ENCODE data around the gene MDH1.
"Not testable (repeated sequence)": the region's sequence is repeated elsewhere in the genome, so short reads cannot be mapped to it uniquely, and the experiment has no call there.

MDH1 gene

DNA sequence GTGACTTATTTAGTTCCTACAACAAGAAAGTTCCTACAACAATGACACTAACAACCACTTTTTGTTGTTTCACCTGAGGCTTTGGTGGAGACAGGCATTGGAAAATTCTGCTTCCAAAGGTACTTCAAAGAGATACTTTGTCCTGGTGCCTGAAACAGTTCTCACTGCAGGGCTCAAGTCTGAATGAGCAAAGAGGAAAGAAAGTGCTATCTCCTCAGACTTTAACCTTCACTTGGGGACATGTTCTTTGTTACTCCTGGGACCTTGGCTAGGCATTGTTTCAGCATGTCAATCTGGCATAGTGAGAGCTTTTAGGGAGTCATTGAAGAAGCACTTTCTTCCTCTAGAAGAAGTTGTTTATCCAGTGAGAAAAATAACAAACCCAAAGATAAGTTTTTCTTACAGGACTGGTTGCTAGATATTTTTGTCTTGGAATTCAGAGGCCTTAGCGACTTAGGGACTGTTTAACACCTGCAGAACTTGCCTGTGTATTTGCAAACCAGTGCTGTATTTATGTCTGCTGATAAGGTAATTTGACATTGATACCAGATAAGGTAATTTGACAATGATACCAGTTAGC lies 12.2 kb downstream of the MDH1 start:
- TF ChIP-seq, protein P1, sequence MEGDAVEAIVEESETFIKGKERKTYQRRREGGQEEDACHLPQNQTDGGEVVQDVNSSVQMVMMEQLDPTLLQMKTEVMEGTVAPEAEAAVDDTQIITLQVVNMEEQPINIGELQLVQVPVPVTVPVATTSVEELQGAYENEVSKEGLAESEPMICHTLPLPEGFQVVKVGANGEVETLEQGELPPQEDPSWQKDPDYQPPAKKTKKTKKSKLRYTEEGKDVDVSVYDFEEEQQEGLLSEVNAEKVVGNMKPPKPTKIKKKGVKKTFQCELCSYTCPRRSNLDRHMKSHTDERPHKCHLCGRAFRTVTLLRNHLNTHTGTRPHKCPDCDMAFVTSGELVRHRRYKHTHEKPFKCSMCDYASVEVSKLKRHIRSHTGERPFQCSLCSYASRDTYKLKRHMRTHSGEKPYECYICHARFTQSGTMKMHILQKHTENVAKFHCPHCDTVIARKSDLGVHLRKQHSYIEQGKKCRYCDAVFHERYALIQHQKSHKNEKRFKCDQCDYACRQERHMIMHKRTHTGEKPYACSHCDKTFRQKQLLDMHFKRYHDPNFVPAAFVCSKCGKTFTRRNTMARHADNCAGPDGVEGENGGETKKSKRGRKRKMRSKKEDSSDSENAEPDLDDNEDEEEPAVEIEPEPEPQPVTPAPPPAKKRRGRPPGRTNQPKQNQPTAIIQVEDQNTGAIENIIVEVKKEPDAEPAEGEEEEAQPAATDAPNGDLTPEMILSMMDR (IDR thresholded peaks at IDR 0.05; ENCODE audit: low read depth, low read length), result no peak
- TF ChIP-seq EZH2phosphoT487 (IDR thresholded peaks at IDR 0.05; ENCODE audit: low read depth), result no peak
- 0 out of 2 replicates have a peak, but pooled peaks cover 5% of the 10 kb centered on the region for H4K20me1 ChIP-seq (ENCODE audit: insufficient read depth, low read length)
- H3K4me2 ChIP-seq (ENCODE audit: low read length), result no peak overlapping the region
- peaks cover 44% of the 10 kb centered on the region for H3K36me3 ChIP-seq (replicated peaks; ENCODE audit: low read depth, low read length)
- H2AFZ ChIP-seq (ENCODE audit: low read depth, low read length), result no peak overlapping the region
- H3K9me3 ChIP-seq (ENCODE audit: insufficient read depth, low read length), result no peaks in the 10 kb centered on the region
- H3K27me3 ChIP-seq (ENCODE audit: low read depth, low read length), result no peaks in the 10 kb centered on the region
- H3K4me3 ChIP-seq (ENCODE audit: low read length), result no peak overlapping the region
- H3K4me1 ChIP-seq (ENCODE audit: low read length), result no peaks in the 10 kb centered on the region
- H3K27ac ChIP-seq (ENCODE audit: low read length), result no peak overlapping the region
- peaks cover 5% of the 10 kb centered on the region; the same call in 1 of the 2 replicates for H3K79me2 ChIP-seq (ENCODE audit: low read length)
- H3K9ac ChIP-seq (ENCODE audit: low read length), result no peak overlapping the region

DNA sequence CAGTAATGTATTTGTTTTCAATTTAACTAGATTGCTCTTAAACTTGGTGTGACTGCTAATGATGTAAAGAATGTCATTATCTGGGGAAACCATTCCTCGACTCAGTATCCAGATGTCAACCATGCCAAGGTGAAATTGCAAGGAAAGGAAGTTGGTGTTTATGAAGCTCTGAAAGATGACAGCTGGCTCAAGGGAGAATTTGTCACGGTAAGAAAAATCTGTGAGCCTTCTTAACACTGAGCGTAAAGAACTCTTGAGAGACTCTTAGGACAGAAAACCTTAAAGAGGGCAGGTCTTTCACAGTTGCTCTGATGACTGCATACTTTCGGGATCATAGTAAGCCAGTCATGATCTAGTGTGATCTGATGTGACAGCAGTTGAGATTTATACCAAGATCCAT lies 15.9 kb downstream of the MDH1 start:
- H3K9ac ChIP-seq (ENCODE audit: low read length), result no peak overlapping the region
- no peak overlapping the region for H3K4me3 ChIP-seq (ENCODE audit: low read length)
- no peaks in the 10 kb centered on the region for H3K79me2 ChIP-seq (ENCODE audit: low read length)
- no peak overlapping the region for H2AFZ ChIP-seq (ENCODE audit: low read depth, low read length)
- H3K36me3 ChIP-seq (replicated peaks; ENCODE audit: low read depth, low read length), result peaks cover 45% of the 10 kb centered on the region
- H3K4me2 ChIP-seq (ENCODE audit: low read length), result no peak overlapping the region
- no peaks in the 10 kb centered on the region for H3K9me3 ChIP-seq (ENCODE audit: insufficient read depth, low read length)
- no peak overlapping the region for H3K27ac ChIP-seq (ENCODE audit: low read length)
- H4K20me1 ChIP-seq (ENCODE audit: insufficient read depth, low read length), result no peaks in the 10 kb centered on the region
- no peak for TF ChIP-seq EZH2phosphoT487 (IDR thresholded peaks at IDR 0.05; ENCODE audit: low read depth)
- TF ChIP-seq, protein P1 (IDR thresholded peaks at IDR 0.05; ENCODE audit: low read depth, low read length), result no peak
- no peaks in the 10 kb centered on the region for H3K27me3 ChIP-seq (ENCODE audit: low read depth, low read length)
- H3K4me1 ChIP-seq (ENCODE audit: low read length), result 0 out of 2 replicates have a peak, but pooled peaks cover 3% of the 10 kb centered on the region

DNA sequence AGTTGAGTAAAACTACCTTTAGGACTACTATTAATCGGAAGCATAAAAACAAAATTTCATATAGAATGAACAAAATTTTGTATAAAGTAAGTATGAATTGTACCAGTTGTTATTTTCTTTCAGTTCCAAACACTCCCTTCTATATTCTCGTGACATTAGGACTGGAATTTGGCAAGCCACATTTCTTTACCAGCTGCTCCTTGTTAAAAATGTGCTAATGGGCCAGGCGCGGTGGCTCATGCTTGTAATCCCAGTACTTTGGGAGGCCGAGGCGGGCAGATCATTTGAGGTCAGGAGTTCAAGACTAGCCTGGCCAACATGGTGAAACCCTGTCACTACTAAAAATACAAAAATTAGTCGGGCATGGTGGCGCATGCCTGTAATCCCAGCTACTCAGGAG lies 20.1 kb downstream of the MDH1 start:
- H3K9ac ChIP-seq (ENCODE audit: low read length); H3K4me1 ChIP-seq (ENCODE audit: low read length); H3K9me3 ChIP-seq (ENCODE audit: insufficient read depth, low read length); H3K27me3 ChIP-seq (ENCODE audit: low read depth, low read length); H3K4me3 ChIP-seq (ENCODE audit: low read length); H2AFZ ChIP-seq (ENCODE audit: low read depth, low read length); H3K79me2 ChIP-seq (ENCODE audit: low read length); H4K20me1 ChIP-seq (ENCODE audit: insufficient read depth, low read length); H3K27ac ChIP-seq (ENCODE audit: low read length); H3K4me2 ChIP-seq (ENCODE audit: low read length): not testable (repeated sequence)
- H3K36me3 ChIP-seq (replicated peaks; ENCODE audit: low read depth, low read length), result peaks cover 27% of the 10 kb centered on the region

DNA sequence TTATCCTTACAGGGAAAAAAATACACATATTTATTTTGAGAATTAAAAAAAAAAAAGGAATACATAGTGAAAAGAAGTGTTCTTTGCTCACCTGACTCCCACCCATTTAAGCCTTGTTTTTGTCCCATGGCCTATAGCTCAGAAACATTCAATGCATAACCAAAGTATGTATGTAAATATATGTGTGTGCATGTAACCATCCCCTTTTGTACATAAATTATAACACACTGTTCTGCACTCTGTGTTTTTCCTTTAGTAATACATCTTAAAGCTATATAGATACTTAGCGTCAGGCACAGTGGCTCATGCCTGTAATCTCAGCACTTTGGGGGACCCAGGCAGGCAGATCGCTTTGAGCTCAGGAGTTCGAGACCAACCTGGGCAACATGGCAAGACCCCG lies 21.8 kb downstream of the MDH1 start:
- Histone ChIP-seq H3K4me1 (ENCODE audit: low read length) (0 out of 2 replicates have a peak, but pooled peaks cover 6% of the 10 kb centered on the region), H3K79me2 (ENCODE audit: low read length) (no peaks in the 10 kb centered on the region), H3K27ac (ENCODE audit: low read length) (no peak overlapping the region), H3K9ac (ENCODE audit: low read length) (no peak overlapping the region), H3K36me3 (replicated peaks; ENCODE audit: low read depth, low read length) (peaks cover 15% of the 10 kb centered on the region), H2AFZ (ENCODE audit: low read depth, low read length) (no peak overlapping the region), H3K27me3 (ENCODE audit: low read depth, low read length) (no peaks in the 10 kb centered on the region), H3K9me3 (ENCODE audit: insufficient read depth, low read length) (no peaks in the 10 kb centered on the region), H3K4me2 (ENCODE audit: low read length) (no peak overlapping the region), H4K20me1 (ENCODE audit: insufficient read depth, low read length) (no peaks in the 10 kb centered on the region), H3K4me3 (ENCODE audit: low read length) (no peak overlapping the region)
- TF ChIP-seq EZH2phosphoT487 (IDR thresholded peaks at IDR 0.05; ENCODE audit: low read depth), result no peak
- TF ChIP-seq, protein P1 (IDR thresholded peaks at IDR 0.05; ENCODE audit: low read depth, low read length), result no peak
